ENCODE data around the gene MCM8.

- TF ChIP-seq TBL1XR1 (IDR thresholded peaks at IDR 0.05; ENCODE audit: low read length in 2 of 2) (no peak), ATF7 (IDR thresholded peaks at IDR 0.05) (no peak), CEBPB (tag; IDR thresholded peaks at IDR 0.05) (no peak), MAX (CRISPR knock-in tag; IDR thresholded peaks at IDR 0.05) (no peak), CTCF (IDR thresholded peaks at IDR 0.05 in 2 of 3, conservative IDR thresholded peaks at IDR 0.05 in 1 of 3; ENCODE audit: insufficient read depth in 2 of 3, low read depth in 1 of 3, low read length in 3 of 3) (no peak), HDAC6 (IDR thresholded peaks at IDR 0.05; ENCODE audit: low read depth, low read length) (no peak), PHF21A (IDR thresholded peaks at IDR 0.05; ENCODE audit: borderline replicate concordance, low read depth) (no peak), TARDBP (IDR thresholded peaks at IDR 0.05) (no peak), TAF1 (IDR thresholded peaks at IDR 0.05; ENCODE audit: control insufficient read depth, extremely low read depth, insufficient read depth, low read length, severe bottlenecking) (no peak), PRMT5 (CRISPR knock-in tag; IDR thresholded peaks at IDR 0.05) (no peak), TEAD2 (tag; IDR thresholded peaks at IDR 0.05) (no peak), NCOA6 (IDR thresholded peaks at IDR 0.05) (no peak)
- TF ChIP-seq, protein P1, sequence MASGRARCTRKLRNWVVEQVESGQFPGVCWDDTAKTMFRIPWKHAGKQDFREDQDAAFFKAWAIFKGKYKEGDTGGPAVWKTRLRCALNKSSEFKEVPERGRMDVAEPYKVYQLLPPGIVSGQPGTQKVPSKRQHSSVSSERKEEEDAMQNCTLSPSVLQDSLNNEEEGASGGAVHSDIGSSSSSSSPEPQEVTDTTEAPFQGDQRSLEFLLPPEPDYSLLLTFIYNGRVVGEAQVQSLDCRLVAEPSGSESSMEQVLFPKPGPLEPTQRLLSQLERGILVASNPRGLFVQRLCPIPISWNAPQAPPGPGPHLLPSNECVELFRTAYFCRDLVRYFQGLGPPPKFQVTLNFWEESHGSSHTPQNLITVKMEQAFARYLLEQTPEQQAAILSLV (tag; IDR thresholded peaks at IDR 0.05): no peak
Measured at GRCh38 chr20:5996765-5997164, 46.3 kb downstream of the MCM8 start.
